Activated CD4-positive, alpha-beta T cell treated with anti-CD3 and anti-CD28 coated beads for 36 hours (primary cell): ENCODE data around the gene TECTA. TPM values are rescaled to one million over a fixed set of nuclear protein-coding genes. Genes with fewer than 3 reads are reported as not detected.

Experiments
- ATAC-seq: fragments of 200-7000 bp; cut with Tn5 transposase; one replicate; pipeline ENCODE4 v1.10.0; 2021; ENCODE audit warnings: mild to moderate bottlenecking, moderate library complexity
- CTCF ChIA-PET: fragments of 350-600 bp; sonication (Branson Sonifier 250); formaldehyde crosslinking; loops from one replicate; lab custom pipeline; 2021; ENCODE audit warnings: antibody characterized with exemption; lab: Charles Lee
- POLR2A ChIA-PET: fragments of 350-600 bp; sonication (Branson Sonifier 250); formaldehyde crosslinking; loops from one replicate; lab custom pipeline; 2021; ENCODE audit warnings: antibody characterized with exemption, inconsistent platforms; lab: Charles Lee
- DNase-seq: peaks from one replicate; pipeline ENCODE4 v3.0.0-alpha.2; 2020
- H3K27ac Mint-ChIP-seq: one replicate; pipeline ENCODE4 v1.8.0; 2021; ENCODE audit warnings: mixed read lengths
- H3K27me3 Mint-ChIP-seq: one replicate; pipeline ENCODE4 v1.8.0; 2021; ENCODE audit warnings: mixed read lengths
- H3K36me3 Mint-ChIP-seq: one replicate; pipeline ENCODE4 v1.8.0; 2021; ENCODE audit warnings: low read depth, mixed read lengths
- H3K4me1 Mint-ChIP-seq: one replicate; pipeline ENCODE4 v1.8.0; 2021; ENCODE audit warnings: mixed read lengths
- H3K4me3 Mint-ChIP-seq: one replicate; pipeline ENCODE4 v1.8.0; 2021; ENCODE audit warnings: mild to moderate bottlenecking, moderate library complexity, mixed read lengths
- H3K9me3 Mint-ChIP-seq: one replicate; pipeline ENCODE4 v1.8.0; 2021; ENCODE audit warnings: low read depth, mixed read lengths
- intact Hi-C, 2 experiments: fragments of 100-400 bp; cut with DNase I in 1 of 2; cut with micrococcal nuclease in 1 of 2; formaldehyde crosslinking; loops; one replicate each; pipeline versions ENCODE4 v1.14.2 to v1.15.1; 2022 to 2024; cut with DNase I, micrococcal nuclease
- total RNA-seq, 2 experiments: library from RNA; stranded (reverse); gene quantifications; one replicate each; pipeline ENCODE4 v1.2.3, GENCODE V29; 2021

Gene TECTA
- total RNA-seq, 2 experiments from 2014 or later: 0.21 to 0.37 TPM

GRCh38 chr11:121095561-121095960 lies 5.5 kb upstream of the TECTA start:
- DNase-seq (no peak), ATAC-seq (no peak)
- H3K36me3 Mint-ChIP-seq: no peaks in the 10 kb centered on the region
- no peak overlapping the region for H3K27ac Mint-ChIP-seq
- CTCF ChIA-PET: no interaction called here
- POLR2A ChIA-PET: no interaction called here
- H3K4me1 Mint-ChIP-seq: no peaks in the 10 kb centered on the region
- intact Hi-C loops: no loop called here
- H3K9me3 Mint-ChIP-seq: no peaks in the 10 kb centered on the region
- H3K27me3 Mint-ChIP-seq: no peaks in the 10 kb centered on the region
- no peak overlapping the region for H3K4me3 Mint-ChIP-seq

GRCh38 chr11:121099364-121099763 lies 1.7 kb upstream of the TECTA start:
- DNase-seq (no peak), ATAC-seq (no peak)
- H3K4me3 Mint-ChIP-seq: no peak overlapping the region
- H3K9me3 Mint-ChIP-seq: no peaks in the 10 kb centered on the region
- no peaks in the 10 kb centered on the region for H3K4me1 Mint-ChIP-seq
- H3K27me3 Mint-ChIP-seq: no peaks in the 10 kb centered on the region
- no peaks in the 10 kb centered on the region for H3K36me3 Mint-ChIP-seq
- no peak overlapping the region for H3K27ac Mint-ChIP-seq
- intact Hi-C loops: no loop called here
- CTCF ChIA-PET: interaction anchor here (0.7 kb wide), 1 partner anchor 11 kb away, joined by 4 read pairs; no protein-coding TSS in a partner anchor
- POLR2A ChIA-PET: no interaction called here

GRCh38 chr11:121099885-121100284 lies 1.2 kb upstream of the TECTA start:
- Mint-ChIP-seq H3K36me3 (no peaks in the 10 kb centered on the region), H3K4me1 (no peaks in the 10 kb centered on the region), H3K27ac (no peak overlapping the region), H3K4me3 (no peak overlapping the region), H3K9me3 (no peaks in the 10 kb centered on the region), H3K27me3 (no peaks in the 10 kb centered on the region)
- no peak for ATAC-seq
- no peak for DNase-seq
- intact Hi-C loops: no loop called here
- ChIA-PET POLR2A (no interaction called here), CTCF (no interaction called here)

GRCh38 chr11:121104312-121104762 lies 3.3 kb downstream of the TECTA start:
- H3K27me3 Mint-ChIP-seq: no peaks in the 10 kb centered on the region
- ATAC-seq (no peak), DNase-seq (no peak)
- H3K27ac Mint-ChIP-seq: no peak overlapping the region
- ChIA-PET POLR2A (no interaction called here), CTCF (no interaction called here)
- H3K36me3 Mint-ChIP-seq: no peaks in the 10 kb centered on the region
- intact Hi-C loops: no loop called here
- H3K4me3 Mint-ChIP-seq: no peak overlapping the region
- no peaks in the 10 kb centered on the region for H3K4me1 Mint-ChIP-seq
- no peaks in the 10 kb centered on the region for H3K9me3 Mint-ChIP-seq

- POLR2A ChIA-PET: no interaction called here
- H3K36me3 Mint-ChIP-seq: no peaks in the 10 kb centered on the region
- ATAC-seq (no peak), DNase-seq (no peak)
- H3K9me3 Mint-ChIP-seq: no peaks in the 10 kb centered on the region
- H3K4me1 Mint-ChIP-seq: no peaks in the 10 kb centered on the region
- no peak overlapping the region for H3K27ac Mint-ChIP-seq
- intact Hi-C loops: loop anchor here in 1 of 2 experiments (5.0 kb wide), 1 partner anchor 87 kb away; no protein-coding TSS in a partner anchor
- no peaks in the 10 kb centered on the region for H3K27me3 Mint-ChIP-seq
- no peak overlapping the region for H3K4me3 Mint-ChIP-seq
- CTCF ChIA-PET: interaction anchor here (1.0 to 1.4 kb wide), 2 partner anchors 90 to 102 kb away, joined by 4 to 5 read pairs; no protein-coding TSS in a partner anchor
These were observed 4.0 kb downstream of the TECTA start for GRCh38 chr11:121105063-121105480.

- H3K27ac Mint-ChIP-seq: no peak overlapping the region
- no peak for ATAC-seq
- no peaks in the 10 kb centered on the region for H3K27me3 Mint-ChIP-seq
- H3K4me1 Mint-ChIP-seq: no peaks in the 10 kb centered on the region
- H3K9me3 Mint-ChIP-seq: no peaks in the 10 kb centered on the region
- intact Hi-C loops: loop anchor here in 1 of 2 experiments (5.0 kb wide), 1 partner anchor 87 kb away; no protein-coding TSS in a partner anchor
- ChIA-PET CTCF (interaction anchor here (0.6 to 1.4 kb wide), 3 partner anchors 89 to 140 kb away, joined by 3 to 5 read pairs (median 4); no protein-coding TSS in a partner anchor), POLR2A (no interaction called here)
- no peaks in the 10 kb centered on the region for H3K36me3 Mint-ChIP-seq
- DNase-seq: no peak
- H3K4me3 Mint-ChIP-seq: no peak overlapping the region
These were observed 4.6 kb downstream of the TECTA start for GRCh38 chr11:121105481-121106195.

- POLR2A ChIA-PET: no interaction called here
- peak; percentile 23 for ATAC-seq
- H3K9me3 Mint-ChIP-seq: no peaks in the 10 kb centered on the region
These were observed 5.8 kb downstream of the TECTA start for GRCh38 chr11:121106812-121107211.

GRCh38 chr11:121108413-121108812 lies 7.4 kb downstream of the TECTA start:
- Mint-ChIP-seq H3K9me3 (no peaks in the 10 kb centered on the region), H3K36me3 (no peaks in the 10 kb centered on the region), H3K27ac (no peak overlapping the region), H3K4me1 (no peaks in the 10 kb centered on the region), H3K4me3 (no peak overlapping the region), H3K27me3 (peaks cover 1% of the 10 kb centered on the region)
- ChIA-PET CTCF (no interaction called here), POLR2A (no interaction called here)
- intact Hi-C loops: loop anchor here in 1 of 2 experiments (5.0 kb wide), 1 partner anchor 84 kb away; no protein-coding TSS in a partner anchor
- ATAC-seq (no peak), DNase-seq (no peak)

More at GRCh38 chr11:121106812-121107211, 5.8 kb downstream of the TECTA start:
- intact Hi-C loops: loop anchor here in 1 of 2 experiments (5.0 kb wide), 1 partner anchor 85 kb away; no protein-coding TSS in a partner anchor
- Mint-ChIP-seq H3K4me3 (no peak overlapping the region), H3K4me1 (no peaks in the 10 kb centered on the region), H3K27ac (no peak overlapping the region), H3K36me3 (no peaks in the 10 kb centered on the region), H3K27me3 (peaks cover under 1% of the 10 kb centered on the region)
- no peak for DNase-seq
- CTCF ChIA-PET: interaction anchor here (0.6 kb wide), 1 partner anchor 1450 kb away, joined by 3 read pairs; no protein-coding TSS in a partner anchor

- Mint-ChIP-seq H3K4me1 (no peaks in the 10 kb centered on the region), H3K36me3 (no peaks in the 10 kb centered on the region), H3K27ac (no peak overlapping the region), H3K4me3 (no peak overlapping the region), H3K27me3 (peaks cover 6% of the 10 kb centered on the region), H3K9me3 (no peaks in the 10 kb centered on the region)
- no peak for DNase-seq
- CTCF ChIA-PET: no interaction called here
- intact Hi-C loops: loop anchor here in 1 of 2 experiments (5.0 kb wide), 1 partner anchor 83 kb away; no protein-coding TSS in a partner anchor
- POLR2A ChIA-PET: no interaction called here
- no peak for ATAC-seq
These were observed 8.4 kb downstream of the TECTA start for GRCh38 chr11:121109471-121109870.

- ATAC-seq (no peak), DNase-seq (no peak)
- Mint-ChIP-seq H3K4me3 (no peak overlapping the region), H3K9me3 (no peaks in the 10 kb centered on the region), H3K27me3 (peaks cover 6% of the 10 kb centered on the region), H3K4me1 (no peaks in the 10 kb centered on the region), H3K27ac (no peak overlapping the region), H3K36me3 (no peaks in the 10 kb centered on the region)
- ChIA-PET CTCF (interaction anchor here (0.5 to 1.0 kb wide), 2 partner anchors 11 to 56 kb away, joined by 4 read pairs; no protein-coding TSS in a partner anchor), POLR2A (no interaction called here)
- intact Hi-C loops: loop anchor here in 1 of 2 experiments (5.0 kb wide), 1 partner anchor 82 kb away; no protein-coding TSS in a partner anchor
These were observed 9.0 kb downstream of the TECTA start for GRCh38 chr11:121109916-121110586.

- ATAC-seq (no peak), DNase-seq (no peak)
- H3K4me3 Mint-ChIP-seq: no peak overlapping the region
- no peaks in the 10 kb centered on the region for H3K36me3 Mint-ChIP-seq
- intact Hi-C loops: no loop called here
- H3K9me3 Mint-ChIP-seq: no peaks in the 10 kb centered on the region
- CTCF ChIA-PET: interaction anchor here (0.5 to 2.0 kb wide), 4 partner anchors 12 to 84 kb away, joined by 3 to 8 read pairs (median 4); no protein-coding TSS in a partner anchor
- POLR2A ChIA-PET: no interaction called here
- H3K27me3 Mint-ChIP-seq: peaks cover 6% of the 10 kb centered on the region
- no peak overlapping the region for H3K27ac Mint-ChIP-seq
- no peaks in the 10 kb centered on the region for H3K4me1 Mint-ChIP-seq
These were observed 10.1 kb downstream of the TECTA start for GRCh38 chr11:121110871-121111724.
